ENCODE measurements around the gene NRBF2. TPM values are rescaled to one million over a fixed set of nuclear protein-coding genes. Genes with fewer than 3 reads are reported as not detected.

Gene NRBF2
- total RNA-seq, 1 experiment from 2014 or later: 24.9 TPM

DNA sequence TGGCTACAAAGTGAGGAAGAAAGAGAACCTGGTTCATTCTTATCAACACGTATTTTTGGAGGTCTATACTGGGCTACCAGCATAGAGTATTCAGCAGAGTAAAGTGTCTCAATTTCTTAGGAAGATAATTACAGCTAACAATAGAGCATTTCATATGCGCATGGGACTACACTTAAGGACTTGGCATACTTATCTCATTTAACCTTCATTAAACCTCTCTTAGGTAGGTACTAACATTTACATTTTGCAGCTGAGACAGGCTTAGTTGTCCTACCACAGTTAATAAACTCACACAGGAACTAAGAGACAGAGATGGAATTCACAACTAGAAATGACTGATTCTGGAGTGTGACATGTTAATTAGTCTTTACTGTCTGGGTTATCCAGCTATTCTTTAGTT is 66.6 kb downstream of the NRBF2 start:
- intact Hi-C loops (cut with micrococcal nuclease; ENCODE audit: unreplicated experiment): no loop called here
- Mint-ChIP-seq H3K4me1 (ENCODE audit: low read depth, unreplicated experiment) (no peaks in the 10 kb centered on the region), H3K27me3 (ENCODE audit: unreplicated experiment) (no peaks in the 10 kb centered on the region), H3K4me3 (ENCODE audit: low read depth, unreplicated experiment) (no peak overlapping the region), H3K9me3 (ENCODE audit: low read depth, unreplicated experiment) (no peaks in the 10 kb centered on the region), H3K36me3 (ENCODE audit: insufficient read depth, unreplicated experiment) (peaks cover 33% of the 10 kb centered on the region), H3K27ac (ENCODE audit: unreplicated experiment) (no peak overlapping the region)
- DNase-seq: no peak
- TF ChIP-seq, protein P1, sequence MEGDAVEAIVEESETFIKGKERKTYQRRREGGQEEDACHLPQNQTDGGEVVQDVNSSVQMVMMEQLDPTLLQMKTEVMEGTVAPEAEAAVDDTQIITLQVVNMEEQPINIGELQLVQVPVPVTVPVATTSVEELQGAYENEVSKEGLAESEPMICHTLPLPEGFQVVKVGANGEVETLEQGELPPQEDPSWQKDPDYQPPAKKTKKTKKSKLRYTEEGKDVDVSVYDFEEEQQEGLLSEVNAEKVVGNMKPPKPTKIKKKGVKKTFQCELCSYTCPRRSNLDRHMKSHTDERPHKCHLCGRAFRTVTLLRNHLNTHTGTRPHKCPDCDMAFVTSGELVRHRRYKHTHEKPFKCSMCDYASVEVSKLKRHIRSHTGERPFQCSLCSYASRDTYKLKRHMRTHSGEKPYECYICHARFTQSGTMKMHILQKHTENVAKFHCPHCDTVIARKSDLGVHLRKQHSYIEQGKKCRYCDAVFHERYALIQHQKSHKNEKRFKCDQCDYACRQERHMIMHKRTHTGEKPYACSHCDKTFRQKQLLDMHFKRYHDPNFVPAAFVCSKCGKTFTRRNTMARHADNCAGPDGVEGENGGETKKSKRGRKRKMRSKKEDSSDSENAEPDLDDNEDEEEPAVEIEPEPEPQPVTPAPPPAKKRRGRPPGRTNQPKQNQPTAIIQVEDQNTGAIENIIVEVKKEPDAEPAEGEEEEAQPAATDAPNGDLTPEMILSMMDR (IDR thresholded peaks at IDR 0.05; ENCODE audit: unreplicated experiment): no peak
- CTCF ChIA-PET: no interaction called here
- BruUV-seq (replicated peaks): no TSS peak

DNA sequence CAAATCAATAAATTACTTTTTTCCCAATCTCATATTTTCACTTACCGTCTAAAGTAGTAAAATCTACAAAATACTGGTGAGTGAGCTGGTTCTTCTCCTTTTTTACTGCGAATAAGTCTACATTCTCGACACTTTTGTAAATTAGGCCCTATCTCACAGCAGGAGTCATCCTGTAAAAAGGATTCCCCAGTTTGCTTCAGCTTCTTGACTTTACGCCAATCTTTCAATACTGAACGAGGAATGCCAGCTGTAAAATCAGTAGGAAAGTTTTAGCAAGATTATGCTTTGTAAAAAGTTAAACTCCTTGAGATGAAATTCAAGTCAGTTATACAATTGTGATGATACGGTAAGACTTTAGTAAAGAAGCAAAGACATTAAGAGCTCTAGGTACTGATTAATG is 67.3 kb downstream of the NRBF2 start:
- Mint-ChIP-seq H3K27ac (ENCODE audit: unreplicated experiment) (no peak overlapping the region), H3K27me3 (ENCODE audit: unreplicated experiment) (no peaks in the 10 kb centered on the region), H3K4me1 (ENCODE audit: low read depth, unreplicated experiment) (no peaks in the 10 kb centered on the region), H3K36me3 (ENCODE audit: insufficient read depth, unreplicated experiment) (peaks cover 32% of the 10 kb centered on the region), H3K9me3 (ENCODE audit: low read depth, unreplicated experiment) (no peaks in the 10 kb centered on the region), H3K4me3 (ENCODE audit: low read depth, unreplicated experiment) (no peak overlapping the region)
- intact Hi-C loops (cut with micrococcal nuclease; ENCODE audit: unreplicated experiment): no loop called here
- no peak for DNase-seq
- TF ChIP-seq, protein P1 (IDR thresholded peaks at IDR 0.05; ENCODE audit: unreplicated experiment): no peak
- CTCF ChIA-PET: interaction anchor here (0.8 kb wide), 1 partner anchor 520 kb away, joined by 3 read pairs; no protein-coding TSS in a partner anchor
- BruUV-seq (replicated peaks): no TSS peak

DNA sequence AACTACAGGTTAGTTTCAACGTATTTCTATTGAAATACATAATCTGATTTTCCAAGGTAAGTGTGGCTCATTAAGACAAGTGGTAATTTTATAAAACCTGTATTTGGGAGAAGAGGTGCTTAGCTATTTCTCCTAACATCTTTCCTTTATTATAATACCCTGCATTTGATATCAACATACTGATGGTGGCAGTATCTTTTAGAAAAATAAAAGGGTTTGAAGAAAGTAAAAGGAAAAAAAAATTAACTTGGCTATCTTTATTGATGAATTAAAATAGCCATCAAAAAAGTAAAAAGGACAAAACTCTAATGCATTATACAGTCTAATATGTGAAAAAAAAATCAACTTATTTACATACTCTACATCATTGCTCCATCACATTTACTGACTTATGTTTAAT is 68.0 kb downstream of the NRBF2 start:
- Mint-ChIP-seq H3K27ac (ENCODE audit: unreplicated experiment) (no peak overlapping the region), H3K4me1 (ENCODE audit: low read depth, unreplicated experiment) (no peaks in the 10 kb centered on the region), H3K27me3 (ENCODE audit: unreplicated experiment) (no peaks in the 10 kb centered on the region), H3K4me3 (ENCODE audit: low read depth, unreplicated experiment) (no peak overlapping the region), H3K36me3 (ENCODE audit: insufficient read depth, unreplicated experiment) (peaks cover 30% of the 10 kb centered on the region), H3K9me3 (ENCODE audit: low read depth, unreplicated experiment) (no peaks in the 10 kb centered on the region)
- BruUV-seq (replicated peaks): no TSS peak
- TF ChIP-seq, protein P1 (IDR thresholded peaks at IDR 0.05; ENCODE audit: unreplicated experiment): no peak
- CTCF ChIA-PET: interaction anchor here (0.8 kb wide), 1 partner anchor 519 kb away, joined by 3 read pairs; no protein-coding TSS in a partner anchor
- intact Hi-C loops (cut with micrococcal nuclease; ENCODE audit: unreplicated experiment): no loop called here
- DNase-seq: no peak

All from Calu3 (cell line).